ENCODE measurements around the gene CEP350.

Gene CEP350

GRCh38 chr1:179937668-179938254, 16.8 kb upstream of the CEP350 start:
- Histone ChIP-seq H3F3A (ENCODE audit: low read depth) (no peaks in the 10 kb centered on the region), H3K36me3 (ENCODE audit: insufficient read depth, low read length) (no peaks in the 10 kb centered on the region), H3K4me3 (ENCODE audit: low read length, poor library complexity, severe bottlenecking) (no peak overlapping the region), H3K9me2 (replicated peaks; ENCODE audit: low read depth, low read length) (no peaks in the 10 kb centered on the region), H3K4me2 (ENCODE audit: low read depth, low read length, poor library complexity, severe bottlenecking) (no peak overlapping the region), H3K9me3 (ENCODE audit: insufficient read depth, low read depth, low read length) (no peaks in the 10 kb centered on the region), H3K27me3 (ENCODE audit: insufficient read depth, low read length, poor library complexity, severe bottlenecking) (no peaks in the 10 kb centered on the region), H2AFZ (ENCODE audit: low read length) (no peak overlapping the region), H3K79me2 (ENCODE audit: insufficient read depth, low read length) (no peaks in the 10 kb centered on the region), H3K4me1 (ENCODE audit: insufficient read depth, low read length, poor library complexity, severe bottlenecking) (peaks cover 6% of the 10 kb centered on the region), H3K9ac (ENCODE audit: low read depth, low read length, poor library complexity, severe bottlenecking) (no peak overlapping the region), H4K20me1 (ENCODE audit: insufficient read depth, low read length, poor library complexity, severe bottlenecking) (no peaks in the 10 kb centered on the region)
- no peak for TF ChIP-seq EZH2phosphoT487 (IDR thresholded peaks at IDR 0.05; ENCODE audit: borderline replicate concordance)
- TF ChIP-seq, protein P1, sequence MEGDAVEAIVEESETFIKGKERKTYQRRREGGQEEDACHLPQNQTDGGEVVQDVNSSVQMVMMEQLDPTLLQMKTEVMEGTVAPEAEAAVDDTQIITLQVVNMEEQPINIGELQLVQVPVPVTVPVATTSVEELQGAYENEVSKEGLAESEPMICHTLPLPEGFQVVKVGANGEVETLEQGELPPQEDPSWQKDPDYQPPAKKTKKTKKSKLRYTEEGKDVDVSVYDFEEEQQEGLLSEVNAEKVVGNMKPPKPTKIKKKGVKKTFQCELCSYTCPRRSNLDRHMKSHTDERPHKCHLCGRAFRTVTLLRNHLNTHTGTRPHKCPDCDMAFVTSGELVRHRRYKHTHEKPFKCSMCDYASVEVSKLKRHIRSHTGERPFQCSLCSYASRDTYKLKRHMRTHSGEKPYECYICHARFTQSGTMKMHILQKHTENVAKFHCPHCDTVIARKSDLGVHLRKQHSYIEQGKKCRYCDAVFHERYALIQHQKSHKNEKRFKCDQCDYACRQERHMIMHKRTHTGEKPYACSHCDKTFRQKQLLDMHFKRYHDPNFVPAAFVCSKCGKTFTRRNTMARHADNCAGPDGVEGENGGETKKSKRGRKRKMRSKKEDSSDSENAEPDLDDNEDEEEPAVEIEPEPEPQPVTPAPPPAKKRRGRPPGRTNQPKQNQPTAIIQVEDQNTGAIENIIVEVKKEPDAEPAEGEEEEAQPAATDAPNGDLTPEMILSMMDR (conservative IDR thresholded peaks at IDR 0.05; ENCODE audit: low read length) = no peak

DNA sequence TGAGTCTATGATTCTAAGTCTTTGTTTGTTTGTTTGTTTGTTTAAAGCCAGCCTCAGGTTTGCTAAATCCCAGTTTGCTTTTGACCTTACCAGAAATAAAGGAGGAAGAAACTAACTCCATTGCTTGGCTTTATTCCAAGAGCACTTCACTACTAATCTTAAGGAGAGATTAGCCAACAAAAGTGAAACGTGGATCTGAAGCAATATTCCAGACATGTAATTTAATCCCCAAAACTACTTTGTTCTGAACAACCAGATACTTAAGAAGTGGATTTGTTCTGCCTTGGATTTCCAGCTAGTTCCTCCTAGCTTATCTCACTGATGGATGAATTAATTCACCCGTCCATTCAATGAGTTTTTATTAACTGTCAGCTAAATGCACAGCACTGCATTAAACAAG, 15.9 kb upstream of the CEP350 start:
- Histone ChIP-seq H3K36me3 (ENCODE audit: insufficient read depth, low read length) (no peaks in the 10 kb centered on the region), H3K4me3 (ENCODE audit: low read length, poor library complexity, severe bottlenecking) (no peak overlapping the region), H3K9me3 (ENCODE audit: insufficient read depth, low read depth, low read length) (no peaks in the 10 kb centered on the region), H3K27me3 (ENCODE audit: insufficient read depth, low read length, poor library complexity, severe bottlenecking) (no peaks in the 10 kb centered on the region), H3K79me2 (ENCODE audit: insufficient read depth, low read length) (no peaks in the 10 kb centered on the region), H3K4me1 (ENCODE audit: insufficient read depth, low read length, poor library complexity, severe bottlenecking) (peaks cover 6% of the 10 kb centered on the region), H3K4me2 (ENCODE audit: low read depth, low read length, poor library complexity, severe bottlenecking) (no peak overlapping the region), H2AFZ (ENCODE audit: low read length) (no peak overlapping the region), H3K9ac (ENCODE audit: low read depth, low read length, poor library complexity, severe bottlenecking) (no peak overlapping the region), H3F3A (ENCODE audit: low read depth) (no peaks in the 10 kb centered on the region), H3K9me2 (replicated peaks; ENCODE audit: low read depth, low read length) (no peaks in the 10 kb centered on the region), H4K20me1 (ENCODE audit: insufficient read depth, low read length, poor library complexity, severe bottlenecking) (no peaks in the 10 kb centered on the region)
- TF ChIP-seq, protein P1 (conservative IDR thresholded peaks at IDR 0.05; ENCODE audit: low read length) = no peak

DNA sequence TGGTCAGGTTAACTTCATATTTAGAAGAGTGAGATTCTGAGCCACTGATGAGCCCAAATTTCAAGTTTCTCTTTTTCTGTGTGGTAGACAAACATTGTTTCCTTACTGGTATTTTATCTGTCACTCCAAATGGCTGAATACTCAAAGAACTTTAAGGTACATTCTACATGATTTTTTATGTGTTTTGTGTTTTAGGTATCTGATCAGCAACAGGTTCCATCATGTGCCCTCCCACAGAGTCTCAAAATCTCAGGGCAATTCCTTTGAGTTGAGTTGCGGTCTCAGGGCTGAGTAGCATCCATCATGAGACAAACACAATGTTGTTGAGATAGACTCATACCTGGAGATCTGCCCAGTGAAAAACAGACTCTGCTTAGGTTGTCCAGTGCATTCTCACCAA, 14.7 kb upstream of the CEP350 start:
- Histone ChIP-seq H2AFZ (ENCODE audit: low read length) (no peak overlapping the region), H3K4me1 (ENCODE audit: insufficient read depth, low read length, poor library complexity, severe bottlenecking) (peaks cover 6% of the 10 kb centered on the region), H3F3A (ENCODE audit: low read depth) (no peaks in the 10 kb centered on the region), H3K9me3 (ENCODE audit: insufficient read depth, low read depth, low read length) (no peaks in the 10 kb centered on the region), H3K4me2 (ENCODE audit: low read depth, low read length, poor library complexity, severe bottlenecking) (no peak overlapping the region), H3K9ac (ENCODE audit: low read depth, low read length, poor library complexity, severe bottlenecking) (no peak overlapping the region), H3K9me2 (replicated peaks; ENCODE audit: low read depth, low read length) (no peaks in the 10 kb centered on the region), H3K36me3 (ENCODE audit: insufficient read depth, low read length) (no peaks in the 10 kb centered on the region), H3K27me3 (ENCODE audit: insufficient read depth, low read length, poor library complexity, severe bottlenecking) (no peaks in the 10 kb centered on the region), H3K4me3 (ENCODE audit: low read length, poor library complexity, severe bottlenecking) (no peak overlapping the region), H4K20me1 (ENCODE audit: insufficient read depth, low read length, poor library complexity, severe bottlenecking) (no peaks in the 10 kb centered on the region), H3K79me2 (ENCODE audit: insufficient read depth, low read length) (no peaks in the 10 kb centered on the region)
- TF ChIP-seq, protein P1 (conservative IDR thresholded peaks at IDR 0.05; ENCODE audit: low read length) = no peak
- TF ChIP-seq EZH2phosphoT487 (IDR thresholded peaks at IDR 0.05; ENCODE audit: borderline replicate concordance) = no peak
